ENCODE results near the gene PIGQ.
A peak's percentile ranks its signal among the peaks of the same experiment; 100 is the strongest.

The PIGQ gene

DNA sequence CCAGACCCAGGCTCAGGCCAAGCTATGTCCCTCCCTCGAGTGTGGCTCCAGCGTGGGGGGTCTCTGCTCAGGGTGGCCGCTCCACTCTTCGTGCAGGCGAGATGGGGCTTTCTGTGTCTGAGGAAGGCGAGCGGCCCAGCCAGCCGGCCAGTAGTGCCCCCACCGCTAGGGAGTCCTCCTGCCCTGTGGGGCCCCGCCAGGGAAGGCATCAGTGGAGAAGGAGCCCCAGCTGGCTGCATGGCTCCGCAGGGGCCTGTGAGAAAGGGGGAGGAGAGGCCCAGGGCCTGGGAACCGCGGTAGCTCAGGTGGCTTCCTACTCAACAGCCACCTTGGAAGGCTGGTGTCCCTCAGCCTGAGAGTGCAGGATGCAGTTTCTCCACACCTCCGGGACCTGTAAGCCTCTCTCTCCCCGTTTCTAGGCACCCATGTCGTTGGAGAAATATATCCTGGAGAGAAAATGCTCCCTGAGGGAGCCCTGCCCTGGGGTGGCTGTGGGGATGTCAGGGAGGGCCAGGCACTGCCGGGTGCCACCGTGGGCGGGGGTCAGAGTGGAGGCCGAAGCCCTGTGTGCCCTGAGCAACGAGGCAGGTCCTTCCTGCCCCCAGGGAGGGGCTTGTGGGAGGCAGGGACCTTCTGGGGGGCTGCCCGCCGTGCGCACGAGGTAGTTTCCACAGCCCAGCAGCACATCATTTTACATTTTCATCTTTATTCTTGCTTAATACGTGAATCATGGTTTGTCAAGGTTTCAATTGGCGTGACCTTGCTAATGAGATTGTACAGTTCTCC lies 3.3 kb downstream of the PIGQ start:
- no peak for DNase-seq

DNA sequence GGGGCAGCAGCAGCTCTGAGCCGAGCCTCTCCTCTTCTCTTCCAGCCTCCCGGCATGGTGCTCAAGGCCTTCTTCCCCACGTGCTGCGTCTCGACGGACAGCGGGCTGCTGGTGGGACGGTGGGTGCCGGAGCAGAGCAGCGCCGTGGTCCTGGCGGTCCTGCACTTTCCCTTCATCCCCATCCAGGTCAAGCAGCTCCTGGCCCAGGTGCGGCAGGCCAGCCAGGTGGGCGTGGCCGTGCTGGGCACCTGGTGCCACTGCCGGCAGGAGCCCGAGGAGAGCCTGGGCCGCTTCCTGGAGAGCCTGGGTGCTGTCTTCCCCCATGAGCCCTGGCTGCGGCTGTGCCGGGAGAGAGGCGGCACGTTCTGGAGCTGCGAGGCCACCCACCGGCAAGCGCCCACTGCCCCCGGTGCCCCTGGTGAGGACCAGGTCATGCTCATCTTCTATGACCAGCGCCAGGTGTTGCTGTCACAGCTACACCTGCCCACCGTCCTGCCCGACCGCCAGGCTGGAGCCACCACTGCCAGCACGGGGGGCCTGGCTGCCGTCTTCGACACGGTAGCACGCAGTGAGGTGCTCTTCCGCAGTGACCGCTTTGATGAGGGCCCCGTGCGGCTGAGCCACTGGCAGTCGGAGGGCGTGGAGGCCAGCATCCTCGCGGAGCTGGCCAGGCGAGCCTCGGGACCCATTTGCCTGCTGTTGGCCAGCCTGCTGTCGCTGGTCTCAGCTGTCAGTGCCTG lies 4.4 kb downstream of the PIGQ start:
- DNase-seq, result no peak

DNA sequence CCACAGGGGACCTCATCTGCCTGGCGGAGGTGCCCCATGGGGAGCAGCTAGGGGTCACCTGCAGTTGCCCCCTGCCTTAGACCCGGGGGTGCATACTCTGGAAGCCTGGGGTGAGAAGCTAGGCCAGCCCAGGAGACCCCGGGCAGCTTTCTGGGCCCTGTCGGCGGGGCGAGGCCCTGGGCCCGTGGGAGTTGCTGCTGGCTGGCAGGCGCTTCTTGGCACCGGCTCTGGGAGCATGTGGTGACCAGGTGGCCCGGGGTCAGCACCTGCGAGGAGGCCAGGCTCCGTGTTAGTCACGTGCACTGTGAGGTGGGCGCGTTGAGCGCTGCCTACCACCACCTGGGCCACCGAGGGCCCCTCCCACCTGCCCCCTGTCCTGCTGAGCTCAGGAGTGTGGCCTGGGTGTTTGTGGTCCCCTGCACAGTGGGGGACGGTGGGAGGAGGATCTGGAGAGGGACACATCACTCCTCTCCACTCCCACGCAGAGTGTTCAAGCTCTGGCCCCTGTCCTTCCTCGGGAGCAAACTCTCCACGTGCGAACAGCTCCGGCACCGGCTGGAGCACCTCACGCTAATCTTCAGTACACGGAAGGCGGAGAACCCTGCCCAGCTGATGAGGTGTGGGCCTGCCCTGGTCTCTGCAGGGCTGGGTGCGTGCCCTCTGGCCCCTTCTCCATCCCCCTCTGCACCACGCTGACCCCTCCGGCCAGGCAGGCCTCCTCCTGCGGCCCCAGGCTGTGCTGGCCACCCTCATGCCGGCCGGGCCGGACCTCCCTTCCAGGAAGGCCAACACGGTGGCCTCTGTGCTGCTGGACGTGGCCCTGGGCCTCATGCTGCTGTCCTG lies 5.8 kb downstream of the PIGQ start:
- DNase-seq, result no peak

DNA sequence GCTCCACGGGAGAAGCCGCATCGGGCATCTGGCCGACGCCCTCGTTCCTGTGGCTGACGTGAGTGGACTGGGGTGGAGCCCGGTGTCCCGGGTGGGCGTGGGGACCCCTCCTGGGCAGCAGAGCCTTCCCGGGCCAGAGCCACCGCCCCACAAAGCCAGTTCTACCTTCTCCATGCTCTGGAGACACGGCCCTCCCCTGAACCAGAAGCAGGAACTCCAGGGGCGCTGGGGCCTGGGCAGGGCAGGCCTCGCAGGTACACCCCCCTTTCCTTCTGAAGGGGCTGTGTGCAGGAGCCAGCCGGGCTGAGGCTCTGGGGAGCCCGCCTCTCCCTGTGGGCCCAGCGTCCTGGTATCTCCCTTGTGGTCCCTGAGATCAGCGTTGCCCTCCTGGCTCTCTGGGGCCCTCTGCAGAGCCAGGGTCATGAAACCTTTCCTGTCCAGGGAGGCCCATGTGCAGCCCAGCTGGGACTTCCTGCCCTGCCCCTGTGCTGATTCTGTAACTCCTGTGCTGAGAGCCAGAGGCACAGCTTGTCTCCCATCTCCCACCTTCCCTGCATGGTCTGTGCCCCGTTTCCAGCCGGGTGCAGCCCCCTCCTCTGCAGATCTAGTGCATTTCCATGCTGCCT lies 6.5 kb downstream of the PIGQ start:
- no peak for DNase-seq

DNA sequence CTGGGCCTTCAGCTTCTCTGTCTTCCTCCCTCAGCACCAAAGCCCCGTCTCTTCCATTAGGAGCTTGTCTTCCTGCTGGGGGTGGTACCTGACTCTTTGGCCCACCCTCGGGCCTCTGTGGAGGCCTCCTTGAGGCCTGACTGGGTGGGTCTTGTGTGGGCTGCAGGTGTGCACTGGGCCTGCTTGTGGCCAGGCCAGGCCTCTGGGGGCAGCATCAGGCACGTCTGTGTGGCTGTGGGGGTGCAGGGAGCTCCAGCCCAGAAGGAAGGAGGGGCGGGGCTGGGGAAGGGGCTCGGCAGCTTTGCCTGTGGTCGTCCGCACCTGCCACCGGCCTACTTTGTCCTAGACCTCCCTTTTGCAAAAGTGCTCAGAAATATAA lies 7.0 kb downstream of the PIGQ start:
- no peak for DNase-seq

DNA sequence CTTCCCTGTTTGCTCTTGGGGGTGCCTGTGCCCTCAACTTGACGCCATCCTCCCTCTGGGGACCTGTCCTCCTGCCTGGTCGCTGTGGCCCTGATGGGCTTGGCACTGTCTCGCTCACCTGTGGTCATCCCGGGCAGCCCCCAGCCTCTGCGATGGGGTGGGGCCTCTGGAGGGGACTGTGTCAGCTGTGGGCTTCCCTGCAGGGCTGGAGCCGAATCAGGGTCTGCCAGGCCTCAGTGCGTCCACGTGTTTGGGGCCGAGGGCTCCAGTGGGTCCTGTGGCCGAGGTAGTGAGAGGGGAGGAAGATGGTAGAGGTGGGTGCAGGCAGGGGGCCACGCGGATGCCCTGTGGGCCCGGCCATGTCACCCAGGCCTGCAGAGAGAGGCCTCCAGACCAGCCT lies 8.0 kb downstream of the PIGQ start:
- no peak for DNase-seq

DNA sequence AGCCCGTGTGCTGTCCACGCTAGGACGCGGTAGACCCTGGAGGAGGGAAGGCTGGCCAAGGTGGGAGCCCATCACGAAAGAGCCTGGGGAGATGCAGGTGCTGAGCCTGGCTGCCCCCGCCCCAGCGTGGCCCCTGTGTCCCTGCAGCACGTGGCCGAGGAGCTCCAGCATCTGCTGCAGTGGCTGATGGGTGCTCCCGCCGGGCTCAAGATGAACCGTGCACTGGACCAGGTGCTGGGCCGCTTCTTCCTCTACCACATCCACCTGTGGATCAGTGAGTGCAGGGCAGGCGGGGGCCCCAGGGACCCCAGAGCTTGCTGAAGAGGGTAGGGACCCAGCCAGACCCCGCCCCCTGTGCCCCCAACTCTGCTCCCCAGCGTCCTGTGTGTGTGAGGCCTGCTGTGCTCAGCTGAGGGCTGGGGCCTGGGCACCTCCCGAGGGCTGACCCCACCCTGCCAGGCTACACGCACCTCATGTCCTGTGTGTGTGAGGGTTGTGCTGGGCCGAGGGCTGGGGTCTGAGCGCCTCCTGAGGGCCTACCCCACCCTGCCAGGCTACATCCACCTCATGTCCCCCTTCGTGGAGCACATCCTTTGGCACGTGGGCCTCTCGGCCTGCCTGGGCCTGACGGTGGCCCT lies 8.6 kb downstream of the PIGQ start:
- no peak for DNase-seq

DNA sequence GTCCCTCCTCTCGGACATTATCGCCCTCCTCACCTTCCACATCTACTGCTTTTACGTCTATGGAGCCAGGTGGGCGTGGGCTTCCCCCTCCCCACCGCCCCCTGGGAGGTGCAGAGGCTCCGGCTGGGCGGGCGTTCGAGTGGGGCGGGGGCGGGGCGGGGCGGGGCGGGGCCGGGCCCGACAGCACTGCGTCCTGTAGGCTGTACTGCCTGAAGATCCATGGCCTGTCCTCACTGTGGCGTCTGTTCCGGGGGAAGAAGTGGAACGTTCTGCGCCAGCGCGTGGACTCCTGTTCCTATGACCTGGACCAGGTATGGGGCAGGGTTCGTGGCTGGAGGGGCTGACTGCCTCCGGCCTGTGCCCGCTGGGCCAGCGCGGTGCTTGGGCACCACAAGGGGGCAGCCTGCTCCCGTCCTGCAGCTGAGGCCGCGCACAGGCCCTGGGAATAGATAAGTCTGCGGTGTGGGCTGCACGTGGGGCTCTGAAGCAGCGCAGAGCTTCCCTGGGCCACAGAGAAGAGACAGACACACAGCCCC lies 9.2 kb downstream of the PIGQ start:
- peak; percentile 81 for DNase-seq

DNA sequence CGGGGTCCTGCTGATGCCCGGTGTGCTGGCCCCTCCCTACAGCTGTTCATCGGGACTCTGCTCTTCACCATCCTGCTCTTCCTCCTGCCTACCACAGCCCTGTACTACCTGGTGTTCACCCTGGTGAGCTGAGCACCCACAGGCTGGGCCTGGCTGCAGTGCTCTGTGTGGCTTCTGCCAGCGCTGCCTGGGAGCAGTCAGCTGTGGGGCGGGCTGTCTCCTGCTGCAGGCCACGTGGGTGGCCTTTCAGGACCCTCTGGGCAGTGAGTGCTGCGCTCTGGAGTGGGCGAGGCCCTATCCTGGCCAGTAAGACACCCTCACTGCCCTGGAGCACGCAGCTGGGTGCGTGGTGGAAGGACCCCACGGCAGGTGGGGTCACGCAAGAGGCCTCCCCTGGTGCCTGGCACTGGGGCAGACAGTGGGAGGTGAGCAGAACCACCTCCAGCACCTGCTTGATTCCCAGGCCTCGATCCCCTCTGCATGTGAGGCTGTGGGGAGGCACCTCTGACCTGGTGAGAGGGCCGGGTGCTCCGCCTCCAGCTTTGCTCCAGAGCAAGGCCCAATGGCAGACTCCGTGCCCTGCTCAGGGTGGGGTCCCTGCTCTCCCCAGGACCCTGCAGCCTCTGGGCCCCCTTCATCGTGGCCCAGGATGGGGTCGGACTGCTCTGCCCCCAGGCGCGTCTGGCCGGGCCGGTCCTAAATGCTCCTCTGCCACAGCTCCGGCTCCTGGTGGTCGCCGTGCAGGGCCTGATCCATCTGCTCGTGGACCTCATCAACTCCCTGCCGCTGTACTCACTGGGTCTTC lies 10.6 kb downstream of the PIGQ start:
- DNase-seq, result no peak

DNA sequence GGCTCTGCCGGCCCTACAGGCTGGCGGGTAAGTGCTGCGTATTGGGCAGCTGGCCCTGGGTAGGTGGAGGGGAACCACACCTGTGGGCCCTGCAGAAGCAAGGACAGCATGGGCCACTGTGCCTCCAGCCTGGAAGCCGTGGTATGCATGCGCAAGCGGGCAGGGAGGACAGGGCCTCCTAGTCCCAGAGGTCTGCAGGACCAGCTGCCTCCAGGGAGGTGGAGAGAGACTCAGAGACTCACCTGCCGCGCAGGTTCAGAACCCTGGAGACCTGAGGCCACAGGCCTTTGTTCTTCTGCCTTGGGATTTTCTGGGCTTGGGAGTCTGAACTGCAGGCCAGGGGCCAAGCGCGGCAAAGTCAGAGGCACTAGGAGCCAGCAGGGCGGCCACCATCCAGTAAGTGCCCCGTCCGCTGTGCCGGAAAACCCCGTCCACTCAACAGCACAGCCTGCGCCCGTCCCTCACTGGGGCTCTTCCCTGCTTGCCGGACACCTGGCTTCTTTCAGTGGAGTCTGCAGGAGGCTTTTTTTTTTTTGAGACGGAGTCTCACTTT lies 11.3 kb downstream of the PIGQ start:
- no peak for DNase-seq

DNA sequence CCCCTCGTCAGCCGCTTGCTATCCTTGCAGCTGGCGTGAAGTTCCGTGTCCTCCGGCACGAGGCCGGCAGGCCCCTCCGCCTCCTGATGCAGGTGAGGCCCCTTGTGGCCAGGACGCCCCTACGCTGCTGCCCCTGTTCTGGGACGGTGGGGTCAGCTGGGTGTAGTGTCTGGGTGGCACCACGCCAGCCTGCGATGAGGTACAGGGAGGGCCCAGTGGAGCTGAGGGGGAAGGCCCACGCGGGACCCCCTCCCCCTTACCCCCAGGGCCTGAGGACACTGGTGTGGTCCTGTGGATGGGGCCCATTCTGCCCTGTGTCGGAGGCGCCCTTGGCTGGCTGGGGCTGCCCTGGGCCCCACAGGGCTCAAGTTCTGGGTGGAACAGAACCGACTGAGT lies 12.4 kb downstream of the PIGQ start:
- no peak for DNase-seq

DNA sequence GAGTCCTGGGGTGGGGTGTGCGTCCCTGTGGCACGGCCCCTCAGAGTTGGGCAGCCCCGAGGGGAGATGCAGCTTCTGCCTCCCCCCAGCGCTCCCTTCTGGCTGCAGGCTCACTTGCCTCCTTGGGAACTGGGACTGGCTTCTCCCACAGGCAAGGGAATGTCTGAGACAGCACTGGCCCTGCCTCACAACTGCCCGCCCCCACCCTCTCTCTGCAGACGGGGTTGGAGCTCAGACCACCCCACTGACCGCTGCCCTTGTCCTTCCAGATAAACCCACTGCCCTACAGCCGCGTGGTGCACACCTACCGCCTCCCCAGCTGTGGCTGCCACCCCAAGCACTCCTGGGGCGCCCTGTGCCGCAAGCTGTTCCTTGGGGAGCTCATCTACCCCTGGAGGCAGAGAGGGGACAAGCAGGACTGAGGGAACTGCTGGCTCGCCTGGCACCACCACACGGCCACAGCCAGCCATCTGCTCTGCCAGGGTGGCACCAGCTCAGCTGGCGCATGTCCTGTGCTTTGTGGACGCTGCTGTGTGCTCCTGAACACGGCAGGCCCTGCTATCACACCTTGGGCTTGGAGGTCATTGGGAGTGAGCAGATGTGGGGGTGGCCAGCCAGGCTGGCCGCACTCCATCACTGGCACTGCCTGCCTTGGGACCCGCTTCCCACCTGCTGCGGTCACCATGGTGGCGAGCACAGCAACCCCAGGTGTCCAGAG lies 13.0 kb downstream of the PIGQ start:
- no peak for DNase-seq

DNA sequence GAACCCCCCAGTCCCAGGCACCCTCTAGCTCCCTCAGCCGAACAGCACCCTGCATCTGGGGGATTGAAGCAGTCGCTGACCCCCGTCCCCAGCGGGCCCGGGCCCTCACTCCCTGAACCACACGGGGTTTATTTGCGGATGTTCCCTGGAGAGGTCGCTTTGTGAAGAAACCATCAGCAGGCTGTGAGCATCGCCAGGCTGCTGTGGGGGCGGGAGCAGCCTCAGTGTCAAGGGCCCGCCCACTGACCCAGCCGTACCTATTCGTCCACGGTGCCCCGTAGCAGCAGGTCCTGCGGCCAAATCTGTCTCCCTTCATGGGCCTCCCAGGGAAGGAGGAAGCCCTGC lies 13.7 kb downstream of the PIGQ start:
- DNase-seq, result no peak

DNA sequence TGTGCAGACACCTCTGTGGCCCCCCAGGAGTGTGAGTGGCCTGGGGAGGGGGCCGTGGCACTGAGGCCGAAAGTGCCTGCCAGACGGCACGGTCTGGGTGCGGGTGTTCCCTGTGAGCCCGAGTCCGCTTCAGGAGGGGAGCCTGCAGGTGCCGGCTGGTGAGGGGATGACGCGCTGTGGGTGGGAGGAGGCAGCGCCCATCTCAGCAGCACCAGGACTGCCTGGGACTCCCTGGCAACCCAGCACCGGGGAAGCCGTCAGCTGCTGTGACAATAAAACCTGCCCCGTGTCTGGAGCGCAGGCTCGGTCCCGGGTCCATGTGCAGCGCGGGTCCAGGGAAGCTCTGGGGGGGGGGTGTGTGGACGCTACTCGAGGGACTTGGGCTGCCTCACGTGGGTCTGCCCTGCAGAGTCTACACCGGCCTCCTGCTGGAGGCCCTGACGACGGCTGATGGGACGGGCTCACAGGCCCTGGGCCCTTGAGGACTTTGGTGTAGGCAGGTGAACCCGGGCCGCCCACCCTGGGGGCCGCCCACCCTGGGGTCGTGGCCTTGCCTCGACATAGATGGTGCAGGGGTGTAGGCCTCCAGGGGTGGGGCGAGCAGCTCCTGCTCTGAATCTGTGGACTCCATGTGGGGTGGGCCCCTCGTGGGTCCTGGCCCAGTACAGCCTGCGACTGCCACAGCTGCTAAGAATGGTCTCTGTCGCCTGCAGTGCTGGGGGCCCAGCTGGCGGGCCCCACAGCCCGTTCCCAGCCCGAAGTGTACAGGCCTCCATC lies 14.2 kb downstream of the PIGQ start:
- no peak for DNase-seq

DNA sequence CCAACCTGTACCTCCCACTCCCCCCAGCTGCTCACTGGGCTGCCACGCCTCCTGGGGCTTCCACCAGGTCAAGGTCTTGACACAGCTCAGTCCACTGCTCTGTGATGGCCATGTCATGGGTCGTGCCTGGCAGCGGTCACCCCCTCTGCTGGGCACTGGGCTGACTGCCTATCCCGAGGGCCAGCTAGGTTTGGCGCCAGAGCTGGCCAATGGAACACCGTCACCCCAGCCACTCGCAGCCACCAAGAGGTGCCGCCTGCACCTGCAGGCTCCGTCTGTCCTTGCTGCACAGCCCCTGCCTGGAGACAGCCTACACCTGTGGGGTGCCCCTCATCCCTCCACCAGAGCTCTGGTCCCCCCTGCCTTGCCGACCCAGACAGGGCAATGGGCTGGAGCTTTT lies 15.6 kb downstream of the PIGQ start:
- DNase-seq, result no peak

DNA sequence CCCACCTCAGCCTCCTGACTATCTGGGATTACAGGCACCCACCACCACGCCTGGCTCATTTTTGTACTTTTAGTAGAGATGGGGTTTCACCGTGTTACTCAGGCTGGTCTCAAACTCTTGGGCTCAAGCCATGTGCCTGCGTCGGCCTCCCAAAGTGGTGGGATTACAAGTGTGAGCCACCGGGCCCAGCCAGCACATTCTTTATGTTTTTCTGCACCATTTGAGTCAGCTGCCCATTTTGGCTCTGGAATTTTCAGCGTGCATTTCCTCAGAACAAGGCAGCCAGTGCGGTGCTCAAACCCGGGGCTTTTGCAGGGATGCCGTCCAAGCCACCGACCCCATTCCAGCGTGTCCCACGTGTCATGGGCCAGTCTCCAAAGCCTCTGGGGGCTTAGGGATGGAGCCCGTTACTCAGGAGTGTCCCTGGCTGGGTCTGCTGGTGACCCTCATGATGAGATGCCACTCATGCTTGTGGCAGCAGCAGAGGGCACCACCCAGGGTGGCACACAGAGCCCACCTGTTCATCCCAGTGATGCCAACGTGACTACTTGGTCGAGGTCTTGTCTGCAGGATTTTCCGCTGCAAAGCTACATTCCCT lies 16.4 kb downstream of the PIGQ start:
- DNase-seq, result no peak

DNA sequence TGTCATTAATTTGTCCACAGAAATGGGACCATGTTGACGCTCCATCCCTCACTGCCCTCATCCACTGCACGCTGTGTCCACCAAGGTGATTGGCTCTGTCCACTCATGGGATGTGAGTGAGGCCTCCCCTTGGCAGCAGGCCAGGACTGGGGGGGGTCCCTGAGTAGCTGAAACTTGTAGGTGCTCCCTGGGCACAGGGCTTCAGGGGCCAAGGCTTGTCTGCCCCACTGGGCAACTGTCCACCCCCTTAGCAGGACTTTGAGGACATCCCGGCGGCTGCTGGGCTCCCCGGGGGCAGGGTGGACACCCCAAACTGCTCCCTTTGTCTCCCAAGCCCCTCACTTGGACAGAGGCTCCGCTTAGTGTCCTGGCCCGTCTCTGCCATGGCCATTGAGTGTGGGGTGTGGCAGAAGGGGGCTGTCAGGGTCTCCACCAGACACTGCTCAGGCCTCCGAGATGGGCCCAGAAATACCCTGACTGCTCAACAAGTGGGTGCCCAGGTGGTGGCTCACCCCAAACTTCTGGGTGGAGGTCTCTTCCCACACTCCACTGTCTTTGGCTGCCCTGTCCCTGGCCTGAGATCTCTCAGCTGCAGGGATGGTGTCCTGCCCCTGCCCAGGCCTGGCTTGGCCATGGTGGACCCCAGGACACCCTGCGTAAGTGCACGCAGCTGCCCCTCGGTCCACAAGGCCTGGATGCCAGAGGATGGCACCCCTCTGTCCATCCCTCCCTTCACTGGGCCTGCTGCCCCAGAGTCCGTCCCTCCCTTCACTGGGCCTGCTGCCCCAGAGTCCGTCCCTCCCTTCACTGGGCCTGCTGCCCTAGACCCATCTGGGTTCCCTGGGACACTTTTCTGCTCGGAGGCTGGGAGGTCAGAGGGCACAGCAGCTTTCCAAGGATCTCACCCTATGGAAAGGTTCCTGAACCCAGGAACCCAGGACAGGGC lies 17.1 kb downstream of the PIGQ start:
- no peak for DNase-seq

DNA sequence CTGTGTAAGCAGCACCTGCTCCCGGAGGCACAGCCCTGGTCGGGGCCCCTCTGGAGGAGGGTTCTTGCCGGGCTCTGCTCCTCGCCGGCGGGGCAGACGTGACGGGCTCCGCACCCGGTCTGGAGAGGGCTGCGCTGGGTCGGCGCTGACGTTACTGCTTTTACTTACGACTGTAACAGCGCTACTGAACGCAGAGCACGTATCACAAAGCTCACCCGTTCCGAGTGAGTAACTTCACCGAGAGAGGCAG lies 18.8 kb downstream of the PIGQ start:
- DNase-seq, result peak; percentile 77

Data from suppressor macrophage treated with lipopolysaccharide for 4 hours (primary cell).